Adrenal gland (tissue), 5 donors: Measurements from ENCODE around the gene GYG1.

Experiments
- POLR2A ChIP-seq, 2 donors: fragments of 450-650 bp; IDR thresholded peaks; one replicate each; pipeline ENCODE4 v1.6.1; 2017; ENCODE audit warnings: antibody characterized with exemption in 2 of 2, mild to moderate bottlenecking in 2 of 2, moderate library complexity in 1 of 2
- TF ChIP-seq, protein P1 (sequence below), 6 experiments: fragments of 450-650 bp in 4 of 6; fragments of 200-600 bp in 2 of 6; sonication (generic) in 1 of 6; IDR thresholded peaks; 1 replicate in 5 of 6; 2 replicates in 1 of 6; pipeline versions ENCODE4 v1.5.1 to v1.8.0; 2016 to 2021; ENCODE audit warnings: antibody characterized with exemption in 6 of 6, mild to moderate bottlenecking in 2 of 6, moderate library complexity in 1 of 6
- donor health status: DM: no; HTN: no; CAD: no.

DNA sequence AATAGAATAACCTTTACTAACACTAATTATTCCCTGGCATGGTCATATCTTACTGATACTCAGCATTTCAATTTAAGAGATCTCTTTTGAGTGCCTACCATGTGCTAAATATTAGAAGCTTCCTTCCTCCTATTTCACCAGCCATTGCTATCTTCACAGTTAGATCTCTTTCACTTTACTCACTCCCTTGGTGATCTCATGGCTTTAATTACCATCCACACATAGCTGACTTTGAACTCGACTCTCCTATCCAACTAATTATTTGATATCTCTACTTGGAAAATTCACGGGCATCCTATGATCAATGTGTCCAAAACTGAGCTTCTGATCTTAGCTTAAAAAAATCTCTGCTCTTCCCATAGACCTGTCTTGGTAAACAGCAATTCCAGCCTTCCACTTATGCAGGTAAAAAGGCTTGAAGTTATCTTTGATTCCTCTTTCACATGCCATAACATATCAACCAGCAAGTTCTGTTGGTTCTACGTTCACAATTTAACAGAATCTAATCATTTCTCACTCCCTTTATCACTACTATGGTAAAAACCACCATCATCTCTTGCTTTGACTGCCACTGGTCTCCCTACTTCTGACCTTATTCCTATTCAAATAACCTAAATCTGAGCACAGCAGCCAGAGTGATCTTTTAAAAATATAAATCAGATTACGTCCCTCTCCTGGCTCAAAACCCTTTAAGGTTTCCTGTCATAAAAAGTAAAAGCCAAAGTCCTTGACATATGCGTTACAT lies 53.2 kb downstream of the GYG1 start:
- no peak for TF ChIP-seq POLR2A (IDR thresholded peaks at IDR 0.05)
- TF ChIP-seq, protein P1, sequence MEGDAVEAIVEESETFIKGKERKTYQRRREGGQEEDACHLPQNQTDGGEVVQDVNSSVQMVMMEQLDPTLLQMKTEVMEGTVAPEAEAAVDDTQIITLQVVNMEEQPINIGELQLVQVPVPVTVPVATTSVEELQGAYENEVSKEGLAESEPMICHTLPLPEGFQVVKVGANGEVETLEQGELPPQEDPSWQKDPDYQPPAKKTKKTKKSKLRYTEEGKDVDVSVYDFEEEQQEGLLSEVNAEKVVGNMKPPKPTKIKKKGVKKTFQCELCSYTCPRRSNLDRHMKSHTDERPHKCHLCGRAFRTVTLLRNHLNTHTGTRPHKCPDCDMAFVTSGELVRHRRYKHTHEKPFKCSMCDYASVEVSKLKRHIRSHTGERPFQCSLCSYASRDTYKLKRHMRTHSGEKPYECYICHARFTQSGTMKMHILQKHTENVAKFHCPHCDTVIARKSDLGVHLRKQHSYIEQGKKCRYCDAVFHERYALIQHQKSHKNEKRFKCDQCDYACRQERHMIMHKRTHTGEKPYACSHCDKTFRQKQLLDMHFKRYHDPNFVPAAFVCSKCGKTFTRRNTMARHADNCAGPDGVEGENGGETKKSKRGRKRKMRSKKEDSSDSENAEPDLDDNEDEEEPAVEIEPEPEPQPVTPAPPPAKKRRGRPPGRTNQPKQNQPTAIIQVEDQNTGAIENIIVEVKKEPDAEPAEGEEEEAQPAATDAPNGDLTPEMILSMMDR (IDR thresholded peaks at IDR 0.05), result no peak
